Lower leg skin (tissue), 3 donors: Measurements from ENCODE around the gene PDLIM5.

Experiments used
- CTCF ChIP-seq, 3 donors: fragments of 450-650 bp; IDR thresholded peaks; one replicate each; pipeline ENCODE4 v1.5.1; 2016; ENCODE audit warnings: antibody characterized with exemption in 3 of 3, mild to moderate bottlenecking in 3 of 3, moderate library complexity in 2 of 3
- POLR2A ChIP-seq, 2 donors: fragments of 450-650 bp; IDR thresholded peaks; one replicate each; pipeline ENCODE4 v1.6.1; 2016 to 2017; ENCODE audit warnings: antibody characterized with exemption in 2 of 2, mild to moderate bottlenecking in 1 of 2, moderate library complexity in 1 of 2

- no peak for TF ChIP-seq POLR2A (IDR thresholded peaks at IDR 0.05)
- no peak for TF ChIP-seq CTCF (IDR thresholded peaks at IDR 0.05)
Observed at GRCh38 chr4:94590493-94590892, 138.8 kb downstream of the PDLIM5 start.
